ENCODE measurements around the gene ZNF768. TPM values are rescaled to one million over a fixed set of nuclear protein-coding genes. Genes with fewer than 3 reads are reported as not detected.

The ZNF768 gene
- total and polyA plus RNA-seq, 2 experiments from 2014 or later = 8.3 to 43.0 TPM

DNA sequence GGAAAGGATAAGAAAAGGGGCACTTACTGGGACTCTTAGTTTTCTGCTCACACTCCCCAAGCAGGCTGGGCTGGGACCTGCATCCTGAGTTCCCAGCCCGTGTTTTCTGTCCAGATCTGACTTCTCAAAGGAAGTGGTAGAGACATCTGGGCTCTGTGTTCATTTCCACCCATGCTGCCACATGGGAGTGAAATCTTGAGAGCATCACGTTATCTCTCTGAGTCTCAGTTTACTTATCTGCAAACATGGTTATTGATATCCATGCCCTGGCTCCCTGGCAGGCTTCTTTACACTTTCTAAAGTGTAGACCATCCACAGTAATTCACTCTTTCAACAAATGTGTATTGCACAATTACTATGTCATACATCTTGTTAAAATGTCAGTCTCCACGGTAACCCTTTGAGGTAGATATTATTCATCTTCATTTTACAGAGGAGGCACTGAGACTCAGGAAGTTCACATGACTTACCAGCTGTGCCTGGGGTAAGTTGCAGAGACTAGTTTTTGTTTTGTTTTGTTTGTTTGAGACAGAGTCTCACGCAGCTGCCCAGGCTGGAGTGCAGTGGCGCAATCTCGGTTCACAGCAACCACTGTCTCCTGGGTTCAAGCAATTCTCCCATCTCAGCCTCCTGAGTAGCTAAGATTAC lies 41.7 kb upstream of the ZNF768 start:
- DNase-seq (ENCODE audit: low spot score) (no peak), ATAC-seq (no peak)
- Histone ChIP-seq H3K36me3 (ENCODE audit: insufficient read depth) (no peaks in the 10 kb centered on the region), H3K4me2 (no peak overlapping the region), H3F3A (replicated peaks; ENCODE audit: low read depth) (0 out of 2 replicates have a peak, but pooled peaks cover 9% of the 10 kb centered on the region), H3K9me2 (ENCODE audit: insufficient read depth) (no peaks in the 10 kb centered on the region), H3K27ac (ENCODE audit: low read depth) (no peak overlapping the region), H3K79me2 (replicated peaks; ENCODE audit: insufficient read depth) (no peaks in the 10 kb centered on the region), H2AFZ (no peak overlapping the region), H3K4me1 (ENCODE audit: insufficient read depth) (peaks cover 18% of the 10 kb centered on the region), H3K4me3 (no peak overlapping the region), H3K27me3 (ENCODE audit: insufficient read depth) (no peaks in the 10 kb centered on the region), H4K20me1 (replicated peaks; ENCODE audit: insufficient read depth) (no peaks in the 10 kb centered on the region; the same call in 1 of the 2 replicates)
- H3K9me3 Mint-ChIP-seq = no peaks in the 10 kb centered on the region; the same call in 2 of the 3 replicates
- H3K4me3 Mint-ChIP-seq = no peak overlapping the region
- TF ChIP-seq, protein P1, sequence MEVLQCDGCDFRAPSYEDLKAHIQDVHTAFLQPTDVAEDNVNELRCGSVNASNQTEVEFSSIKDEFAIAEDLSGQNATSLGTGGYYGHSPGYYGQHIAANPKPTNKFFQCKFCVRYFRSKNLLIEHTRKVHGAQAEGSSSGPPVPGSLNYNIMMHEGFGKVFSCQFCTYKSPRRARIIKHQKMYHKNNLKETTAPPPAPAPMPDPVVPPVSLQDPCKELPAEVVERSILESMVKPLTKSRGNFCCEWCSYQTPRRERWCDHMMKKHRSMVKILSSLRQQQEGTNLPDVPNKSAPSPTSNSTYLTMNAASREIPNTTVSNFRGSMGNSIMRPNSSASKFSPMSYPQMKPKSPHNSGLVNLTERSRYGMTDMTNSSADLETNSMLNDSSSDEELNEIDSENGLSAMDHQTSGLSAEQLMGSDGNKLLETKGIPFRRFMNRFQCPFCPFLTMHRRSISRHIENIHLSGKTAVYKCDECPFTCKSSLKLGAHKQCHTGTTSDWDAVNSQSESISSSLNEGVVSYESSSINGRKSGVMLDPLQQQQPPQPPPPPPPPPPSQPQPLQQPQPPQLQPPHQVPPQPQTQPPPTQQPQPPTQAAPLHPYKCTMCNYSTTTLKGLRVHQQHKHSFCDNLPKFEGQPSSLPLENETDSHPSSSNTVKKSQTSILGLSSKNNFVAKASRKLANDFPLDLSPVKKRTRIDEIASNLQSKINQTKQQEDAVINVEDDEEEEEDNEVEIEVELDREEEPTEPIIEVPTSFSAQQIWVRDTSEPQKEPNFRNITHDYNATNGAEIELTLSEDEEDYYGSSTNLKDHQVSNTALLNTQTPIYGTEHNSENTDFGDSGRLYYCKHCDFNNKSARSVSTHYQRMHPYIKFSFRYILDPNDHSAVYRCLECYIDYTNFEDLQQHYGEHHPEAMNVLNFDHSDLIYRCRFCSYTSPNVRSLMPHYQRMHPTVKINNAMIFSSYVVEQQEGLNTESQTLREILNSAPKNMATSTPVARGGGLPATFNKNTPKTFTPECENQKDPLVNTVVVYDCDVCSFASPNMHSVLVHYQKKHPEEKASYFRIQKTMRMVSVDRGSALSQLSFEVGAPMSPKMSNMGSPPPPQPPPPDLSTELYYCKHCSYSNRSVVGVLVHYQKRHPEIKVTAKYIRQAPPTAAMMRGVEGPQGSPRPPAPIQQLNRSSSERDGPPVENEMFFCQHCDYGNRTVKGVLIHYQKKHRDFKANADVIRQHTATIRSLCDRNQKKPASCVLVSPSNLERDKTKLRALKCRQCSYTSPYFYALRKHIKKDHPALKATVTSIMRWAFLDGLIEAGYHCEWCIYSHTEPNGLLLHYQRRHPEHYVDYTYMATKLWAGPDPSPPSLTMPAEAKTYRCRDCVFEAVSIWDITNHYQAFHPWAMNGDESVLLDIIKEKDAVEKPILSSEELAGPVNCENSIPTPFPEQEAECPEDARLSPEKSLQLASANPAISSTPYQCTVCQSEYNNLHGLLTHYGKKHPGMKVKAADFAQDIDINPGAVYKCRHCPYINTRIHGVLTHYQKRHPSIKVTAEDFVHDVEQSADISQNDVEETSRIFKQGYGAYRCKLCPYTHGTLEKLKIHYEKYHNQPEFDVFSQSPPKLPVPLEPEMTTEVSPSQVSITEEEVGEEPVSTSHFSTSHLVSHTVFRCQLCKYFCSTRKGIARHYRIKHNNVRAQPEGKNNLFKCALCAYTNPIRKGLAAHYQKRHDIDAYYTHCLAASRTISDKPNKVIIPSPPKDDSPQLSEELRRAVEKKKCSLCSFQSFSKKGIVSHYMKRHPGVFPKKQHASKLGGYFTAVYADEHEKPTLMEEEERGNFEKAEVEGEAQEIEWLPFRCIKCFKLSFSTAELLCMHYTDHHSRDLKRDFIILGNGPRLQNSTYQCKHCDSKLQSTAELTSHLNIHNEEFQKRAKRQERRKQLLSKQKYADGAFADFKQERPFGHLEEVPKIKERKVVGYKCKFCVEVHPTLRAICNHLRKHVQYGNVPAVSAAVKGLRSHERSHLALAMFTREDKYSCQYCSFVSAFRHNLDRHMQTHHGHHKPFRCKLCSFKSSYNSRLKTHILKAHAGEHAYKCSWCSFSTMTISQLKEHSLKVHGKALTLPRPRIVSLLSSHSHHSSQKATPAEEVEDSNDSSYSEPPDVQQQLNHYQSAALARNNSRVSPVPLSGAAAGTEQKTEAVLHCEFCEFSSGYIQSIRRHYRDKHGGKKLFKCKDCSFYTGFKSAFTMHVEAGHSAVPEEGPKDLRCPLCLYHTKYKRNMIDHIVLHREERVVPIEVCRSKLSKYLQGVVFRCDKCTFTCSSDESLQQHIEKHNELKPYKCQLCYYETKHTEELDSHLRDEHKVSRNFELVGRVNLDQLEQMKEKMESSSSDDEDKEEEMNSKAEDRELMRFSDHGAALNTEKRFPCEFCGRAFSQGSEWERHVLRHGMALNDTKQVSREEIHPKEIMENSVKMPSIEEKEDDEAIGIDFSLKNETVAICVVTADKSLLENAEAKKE (CRISPR knock-in tag; IDR thresholded peaks at IDR 0.05) = no peak
- TF ChIP-seq, protein P2, sequence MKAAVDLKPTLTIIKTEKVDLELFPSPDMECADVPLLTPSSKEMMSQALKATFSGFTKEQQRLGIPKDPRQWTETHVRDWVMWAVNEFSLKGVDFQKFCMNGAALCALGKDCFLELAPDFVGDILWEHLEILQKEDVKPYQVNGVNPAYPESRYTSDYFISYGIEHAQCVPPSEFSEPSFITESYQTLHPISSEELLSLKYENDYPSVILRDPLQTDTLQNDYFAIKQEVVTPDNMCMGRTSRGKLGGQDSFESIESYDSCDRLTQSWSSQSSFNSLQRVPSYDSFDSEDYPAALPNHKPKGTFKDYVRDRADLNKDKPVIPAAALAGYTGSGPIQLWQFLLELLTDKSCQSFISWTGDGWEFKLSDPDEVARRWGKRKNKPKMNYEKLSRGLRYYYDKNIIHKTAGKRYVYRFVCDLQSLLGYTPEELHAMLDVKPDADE (IDR thresholded peaks at IDR 0.05) = no peak
- no peak for TF ChIP-seq STAT1 (IDR thresholded peaks at IDR 0.05; ENCODE audit: unreplicated experiment)
- TF ChIP-seq, protein P3, sequence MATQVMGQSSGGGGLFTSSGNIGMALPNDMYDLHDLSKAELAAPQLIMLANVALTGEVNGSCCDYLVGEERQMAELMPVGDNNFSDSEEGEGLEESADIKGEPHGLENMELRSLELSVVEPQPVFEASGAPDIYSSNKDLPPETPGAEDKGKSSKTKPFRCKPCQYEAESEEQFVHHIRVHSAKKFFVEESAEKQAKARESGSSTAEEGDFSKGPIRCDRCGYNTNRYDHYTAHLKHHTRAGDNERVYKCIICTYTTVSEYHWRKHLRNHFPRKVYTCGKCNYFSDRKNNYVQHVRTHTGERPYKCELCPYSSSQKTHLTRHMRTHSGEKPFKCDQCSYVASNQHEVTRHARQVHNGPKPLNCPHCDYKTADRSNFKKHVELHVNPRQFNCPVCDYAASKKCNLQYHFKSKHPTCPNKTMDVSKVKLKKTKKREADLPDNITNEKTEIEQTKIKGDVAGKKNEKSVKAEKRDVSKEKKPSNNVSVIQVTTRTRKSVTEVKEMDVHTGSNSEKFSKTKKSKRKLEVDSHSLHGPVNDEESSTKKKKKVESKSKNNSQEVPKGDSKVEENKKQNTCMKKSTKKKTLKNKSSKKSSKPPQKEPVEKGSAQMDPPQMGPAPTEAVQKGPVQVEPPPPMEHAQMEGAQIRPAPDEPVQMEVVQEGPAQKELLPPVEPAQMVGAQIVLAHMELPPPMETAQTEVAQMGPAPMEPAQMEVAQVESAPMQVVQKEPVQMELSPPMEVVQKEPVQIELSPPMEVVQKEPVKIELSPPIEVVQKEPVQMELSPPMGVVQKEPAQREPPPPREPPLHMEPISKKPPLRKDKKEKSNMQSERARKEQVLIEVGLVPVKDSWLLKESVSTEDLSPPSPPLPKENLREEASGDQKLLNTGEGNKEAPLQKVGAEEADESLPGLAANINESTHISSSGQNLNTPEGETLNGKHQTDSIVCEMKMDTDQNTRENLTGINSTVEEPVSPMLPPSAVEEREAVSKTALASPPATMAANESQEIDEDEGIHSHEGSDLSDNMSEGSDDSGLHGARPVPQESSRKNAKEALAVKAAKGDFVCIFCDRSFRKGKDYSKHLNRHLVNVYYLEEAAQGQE (IDR thresholded peaks at IDR 0.05; ENCODE audit: unreplicated experiment) = no peak
- TF ChIP-seq, protein P4, sequence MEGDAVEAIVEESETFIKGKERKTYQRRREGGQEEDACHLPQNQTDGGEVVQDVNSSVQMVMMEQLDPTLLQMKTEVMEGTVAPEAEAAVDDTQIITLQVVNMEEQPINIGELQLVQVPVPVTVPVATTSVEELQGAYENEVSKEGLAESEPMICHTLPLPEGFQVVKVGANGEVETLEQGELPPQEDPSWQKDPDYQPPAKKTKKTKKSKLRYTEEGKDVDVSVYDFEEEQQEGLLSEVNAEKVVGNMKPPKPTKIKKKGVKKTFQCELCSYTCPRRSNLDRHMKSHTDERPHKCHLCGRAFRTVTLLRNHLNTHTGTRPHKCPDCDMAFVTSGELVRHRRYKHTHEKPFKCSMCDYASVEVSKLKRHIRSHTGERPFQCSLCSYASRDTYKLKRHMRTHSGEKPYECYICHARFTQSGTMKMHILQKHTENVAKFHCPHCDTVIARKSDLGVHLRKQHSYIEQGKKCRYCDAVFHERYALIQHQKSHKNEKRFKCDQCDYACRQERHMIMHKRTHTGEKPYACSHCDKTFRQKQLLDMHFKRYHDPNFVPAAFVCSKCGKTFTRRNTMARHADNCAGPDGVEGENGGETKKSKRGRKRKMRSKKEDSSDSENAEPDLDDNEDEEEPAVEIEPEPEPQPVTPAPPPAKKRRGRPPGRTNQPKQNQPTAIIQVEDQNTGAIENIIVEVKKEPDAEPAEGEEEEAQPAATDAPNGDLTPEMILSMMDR (conservative IDR thresholded peaks at IDR 0.05; ENCODE audit: low read depth in 2 of 2) = no peak
- no peak for TF ChIP-seq NANOG (IDR thresholded peaks at IDR 0.05; ENCODE audit: borderline replicate concordance)
- TF ChIP-seq EZH2phosphoT487 (IDR thresholded peaks at IDR 0.05; ENCODE audit: unreplicated experiment) = no peak
- no peak for TF ChIP-seq JUNB (IDR thresholded peaks at IDR 0.05; ENCODE audit: unreplicated experiment)
- no peak for TF ChIP-seq ZNF114 (CRISPR knock-in tag; IDR thresholded peaks at IDR 0.05)
- no peaks in the 10 kb centered on the region for H3K36me3 Mint-ChIP-seq (ENCODE audit: low read depth)
- H3K27me3 Mint-ChIP-seq (ENCODE audit: insufficient read depth, low read depth, poor library complexity) = peaks cover 7% of the 10 kb centered on the region
- no peak overlapping the region for H3K27ac Mint-ChIP-seq
- peaks cover 15% of the 10 kb centered on the region for H3K4me1 Mint-ChIP-seq

All from GM23338 (cell line).